Epithelial cell of prostate (primary cell): ENCODE measurements around the gene MYO1F.
"Not testable (repeated sequence)": the region's sequence is repeated elsewhere in the genome, so short reads cannot be mapped to it uniquely, and the experiment has no call there.

Source experiments
- DNase-seq: peaks from one replicate; pipeline ENCODE4 v3.0.0-alpha.2; 2011; ENCODE audit warnings: low read depth, low spot score
- H3K27ac ChIP-seq: fragments of 450-650 bp; 2 replicates; pipeline ENCODE4 v1.5.1; 2017; ENCODE audit warnings: mild to moderate bottlenecking

The MYO1F gene

DNA sequence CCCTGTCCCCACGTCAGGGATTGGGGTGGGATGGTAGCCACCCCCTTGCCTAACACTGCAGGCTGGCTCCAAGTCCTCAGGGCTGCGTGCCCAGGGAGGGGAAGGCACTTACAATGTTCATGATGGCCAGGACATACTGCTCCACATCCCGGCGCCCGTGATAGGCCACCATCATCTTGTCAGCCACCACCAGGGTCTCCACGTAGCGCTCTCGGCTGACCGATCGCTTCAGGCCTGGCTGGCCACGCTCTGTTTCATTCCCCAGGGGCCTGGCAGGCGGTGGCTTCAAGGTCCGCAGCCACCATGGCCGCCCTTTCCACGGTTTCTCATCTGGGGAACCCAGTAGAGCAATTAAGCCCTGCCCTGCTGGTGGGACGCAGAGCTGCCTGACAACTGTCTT lies 23.6 kb upstream of the MYO1F start:
- H3K27ac ChIP-seq: no peak overlapping the region
- no peak for DNase-seq

DNA sequence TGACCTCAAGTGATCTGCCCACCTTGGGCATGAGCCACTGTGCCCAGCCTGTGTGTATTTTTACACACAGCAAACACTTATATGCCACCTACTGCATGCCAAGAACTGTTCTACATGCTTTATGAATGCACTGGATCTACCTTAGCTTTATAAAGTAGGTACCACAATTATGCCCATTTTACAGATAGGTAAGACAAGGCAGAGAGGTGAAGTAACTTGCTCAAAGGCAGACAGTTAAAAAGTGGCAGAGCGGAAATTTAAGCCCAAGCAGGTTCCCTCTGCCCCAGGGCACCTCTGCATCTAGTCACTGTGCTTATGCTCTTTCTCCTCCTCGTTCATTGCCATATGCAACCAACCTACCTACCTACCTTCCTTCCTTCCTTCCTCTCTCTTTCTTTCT lies 22.8 kb upstream of the MYO1F start:
- no peak overlapping the region for H3K27ac ChIP-seq
- no peak for DNase-seq

DNA sequence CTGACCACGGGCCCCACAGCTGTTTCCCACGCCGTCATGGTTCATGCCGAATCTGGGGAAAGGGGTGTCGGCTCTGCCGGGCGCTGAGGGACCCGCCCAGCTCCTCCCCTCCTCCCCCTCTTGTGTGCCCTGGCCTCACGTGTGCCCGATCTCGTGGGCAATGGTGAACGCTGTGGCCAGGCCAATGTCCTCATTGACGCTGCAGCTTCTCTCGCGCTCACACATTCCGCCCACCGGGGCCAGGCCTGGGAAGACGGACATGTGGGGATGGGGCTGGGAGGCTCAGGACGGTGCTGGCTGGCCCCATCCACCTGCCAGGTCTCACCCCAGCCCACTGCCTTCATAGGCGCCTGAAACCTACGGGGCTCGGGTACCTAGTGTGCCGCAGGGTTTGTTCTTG lies 18.9 kb upstream of the MYO1F start:
- no peak for DNase-seq
- no peak overlapping the region for H3K27ac ChIP-seq

DNA sequence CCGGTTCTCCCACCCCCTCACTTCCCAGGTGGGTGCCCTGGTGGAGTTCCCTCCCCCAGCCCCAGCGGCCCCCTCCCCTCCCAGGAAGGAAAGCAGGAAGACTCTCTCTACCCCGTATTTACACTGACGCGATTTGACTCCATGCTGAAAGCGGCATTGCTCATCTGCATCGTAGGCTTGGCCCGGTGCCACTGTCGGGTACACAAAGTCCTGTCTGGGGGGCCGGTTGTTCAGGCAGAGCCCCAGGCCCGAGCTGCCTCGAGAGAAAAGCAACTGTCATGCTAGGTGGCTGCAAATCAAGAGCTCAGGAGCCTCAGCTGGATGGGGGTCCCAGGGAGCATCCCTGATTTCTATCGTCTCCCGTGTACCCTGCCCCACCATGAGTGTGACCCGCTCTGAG lies 18.4 kb upstream of the MYO1F start:
- no peak for DNase-seq
- no peak overlapping the region for H3K27ac ChIP-seq

DNA sequence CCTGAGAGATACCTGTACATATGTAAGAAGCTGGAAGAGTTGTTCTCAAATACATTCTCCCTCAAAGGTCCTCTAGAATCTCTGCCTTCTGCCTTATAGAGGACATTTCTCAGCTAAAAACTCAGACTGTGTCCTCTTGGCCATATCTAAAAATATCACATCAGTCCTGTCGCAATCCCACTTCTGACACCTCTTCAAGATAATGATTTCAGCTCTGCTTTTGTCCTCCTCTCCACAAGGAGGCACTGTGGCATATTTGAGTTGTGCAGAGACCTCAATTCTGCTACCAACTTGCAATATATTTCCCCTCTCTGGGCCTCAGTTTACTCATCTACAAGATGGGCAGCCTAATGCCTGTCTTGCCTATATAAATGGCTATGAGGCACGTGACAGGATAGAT lies 16.7 kb upstream of the MYO1F start:
- H3K27ac ChIP-seq: no peak overlapping the region
- no peak for DNase-seq

DNA sequence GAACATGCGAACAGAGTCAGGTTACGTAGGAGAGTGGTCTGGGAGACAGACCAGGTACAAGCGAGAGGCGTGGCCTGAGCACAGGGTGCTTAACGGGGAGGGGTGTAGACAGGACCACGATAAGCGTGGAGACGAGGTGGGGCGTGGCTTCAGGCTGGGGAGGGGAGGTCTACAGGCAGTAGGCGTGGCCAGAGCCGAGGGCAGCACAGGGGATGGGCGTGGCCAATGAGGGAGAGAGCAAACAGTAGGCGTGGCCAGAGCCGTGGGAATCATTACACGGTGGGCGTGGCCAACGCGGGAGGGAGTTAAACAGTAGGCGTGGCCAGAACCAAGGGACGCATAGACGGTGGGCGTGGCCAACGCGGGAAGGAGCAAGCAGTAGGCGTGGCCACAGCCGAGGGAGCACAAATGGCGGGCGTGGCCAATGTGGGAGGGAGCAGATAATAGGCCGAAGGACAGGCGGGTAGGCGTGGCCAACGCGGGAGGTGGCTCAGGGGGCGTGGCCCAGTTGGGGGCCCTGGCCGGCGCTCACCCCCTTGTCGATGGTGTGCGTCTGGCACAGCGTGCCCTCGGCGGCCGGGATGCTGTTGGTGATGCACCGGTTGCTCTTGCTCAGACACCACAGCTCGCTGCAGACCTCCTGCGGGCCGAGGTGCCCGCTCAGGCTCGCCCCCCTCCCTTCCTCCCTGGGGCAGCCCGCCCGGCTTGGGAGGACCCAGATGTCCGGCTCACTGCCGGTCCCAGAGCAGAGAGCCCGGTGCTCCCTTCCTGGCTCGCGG lies 15.2 kb upstream of the MYO1F start:
- DNase-seq: no peak
- H3K27ac ChIP-seq: no peak overlapping the region

DNA sequence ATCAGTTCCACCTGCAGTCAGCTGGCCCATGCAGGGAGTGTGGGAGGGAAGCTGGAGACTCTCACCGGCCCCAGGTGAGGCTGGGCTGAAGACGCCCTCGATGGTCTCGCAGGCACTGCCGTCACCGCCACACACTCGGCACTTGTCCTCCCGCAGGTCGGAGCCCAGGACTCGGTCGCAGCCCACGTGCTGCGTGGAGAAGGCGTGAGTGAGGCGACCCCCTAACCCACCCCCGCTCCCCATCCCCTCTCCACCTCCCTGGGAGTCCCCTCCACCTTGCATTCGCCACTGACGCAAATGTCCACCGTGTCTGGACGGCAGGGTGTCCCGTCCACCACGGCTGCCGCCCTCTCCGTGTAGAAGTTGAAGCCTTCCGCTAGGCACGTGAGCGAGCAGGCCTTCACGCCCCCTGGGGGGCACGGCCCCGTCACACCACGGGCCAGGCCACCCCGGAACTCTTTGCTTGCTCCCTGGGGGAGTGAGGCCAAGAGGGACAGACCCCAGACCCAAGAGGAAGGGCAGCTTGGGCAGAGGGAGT lies 12.0 kb upstream of the MYO1F start:
- no peak for DNase-seq
- no peak overlapping the region for H3K27ac ChIP-seq

DNA sequence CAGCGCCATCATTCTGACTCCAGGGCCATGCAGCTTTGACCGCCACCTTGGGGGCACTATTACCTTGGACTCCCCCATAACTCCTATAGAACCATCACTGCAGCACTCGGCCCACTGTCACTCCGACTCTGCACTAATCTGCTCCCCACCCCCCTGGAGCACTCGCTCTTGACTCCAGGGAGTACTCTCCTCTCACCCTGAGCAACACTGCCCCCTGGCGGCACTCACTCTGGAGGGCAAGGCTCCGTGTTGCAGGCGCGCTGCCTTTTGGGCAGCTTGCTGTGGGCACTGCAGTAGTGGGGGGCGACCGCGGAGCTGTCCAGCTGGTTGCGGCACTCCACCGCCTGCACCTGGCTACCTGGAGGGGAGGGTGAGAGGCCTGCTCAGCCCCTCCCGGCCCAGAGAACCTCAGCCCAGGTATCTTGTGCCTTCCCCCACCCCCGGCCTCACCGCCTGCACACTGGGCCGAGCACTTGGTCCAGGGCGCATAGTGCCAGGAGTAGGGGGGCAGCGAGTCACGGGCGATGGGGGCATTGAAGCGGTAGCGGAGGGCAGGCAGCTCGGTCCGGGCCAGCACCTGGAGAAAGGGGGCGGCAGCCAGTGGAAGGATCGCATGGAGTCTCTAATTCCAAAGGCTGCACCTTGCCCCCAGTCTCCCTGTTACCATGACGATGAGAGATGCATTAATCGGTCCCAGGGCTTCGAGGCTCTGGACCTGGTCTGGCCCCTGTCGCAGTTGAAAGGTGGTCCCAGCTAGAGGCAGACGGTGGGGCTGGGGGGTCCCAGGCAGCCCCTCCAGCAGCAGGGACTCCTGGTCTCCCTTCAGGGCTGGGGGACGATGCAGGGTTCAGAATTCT lies 8.9 kb upstream of the MYO1F start:
- no peak for DNase-seq
- H3K27ac ChIP-seq: no peak overlapping the region

DNA sequence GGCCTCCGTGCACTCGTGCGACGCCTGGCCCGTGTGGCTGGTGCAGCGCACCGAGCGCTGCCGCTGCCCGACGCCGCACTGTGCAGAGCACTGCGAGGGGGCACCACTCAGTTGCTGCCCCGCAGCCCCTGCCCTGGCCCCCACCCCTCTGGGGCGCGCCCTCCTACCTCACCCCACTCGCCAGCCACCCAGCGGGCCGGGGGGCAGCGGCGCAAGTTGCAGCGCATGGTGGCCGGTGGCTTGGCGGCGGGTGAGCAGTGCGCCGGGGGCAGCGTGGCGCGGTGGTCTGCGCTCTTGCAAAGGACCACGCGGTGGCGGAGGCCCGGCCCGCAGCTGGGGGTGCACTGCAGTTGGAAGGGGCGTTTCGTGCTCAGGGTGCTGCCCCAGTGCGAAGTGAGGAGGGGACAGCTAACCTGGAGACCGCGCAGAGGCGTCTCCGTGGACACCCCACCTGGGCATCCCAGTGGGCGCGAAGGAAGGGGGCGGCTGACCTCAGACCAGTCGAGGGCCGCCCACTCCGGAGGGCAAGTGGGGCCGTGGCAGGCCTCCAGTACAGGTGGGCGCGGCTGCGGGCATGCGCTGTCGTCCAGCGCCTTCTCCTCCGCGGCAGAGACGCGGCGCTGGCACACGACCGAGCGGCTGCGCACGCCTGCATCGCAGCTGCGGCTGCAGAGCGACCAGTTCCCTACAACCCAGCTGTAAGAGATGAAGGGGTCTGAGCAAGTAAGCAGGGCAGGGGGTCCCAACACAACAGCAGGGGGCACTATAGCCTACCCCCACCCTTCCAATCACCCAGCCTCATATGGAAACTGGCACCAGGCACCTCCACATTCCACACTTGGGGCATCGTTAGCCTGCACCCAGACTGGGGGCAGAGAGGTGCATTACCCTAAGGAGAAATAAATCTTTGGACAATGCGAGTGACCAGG lies 8.0 kb upstream of the MYO1F start:
- no peak overlapping the region for H3K27ac ChIP-seq

DNA sequence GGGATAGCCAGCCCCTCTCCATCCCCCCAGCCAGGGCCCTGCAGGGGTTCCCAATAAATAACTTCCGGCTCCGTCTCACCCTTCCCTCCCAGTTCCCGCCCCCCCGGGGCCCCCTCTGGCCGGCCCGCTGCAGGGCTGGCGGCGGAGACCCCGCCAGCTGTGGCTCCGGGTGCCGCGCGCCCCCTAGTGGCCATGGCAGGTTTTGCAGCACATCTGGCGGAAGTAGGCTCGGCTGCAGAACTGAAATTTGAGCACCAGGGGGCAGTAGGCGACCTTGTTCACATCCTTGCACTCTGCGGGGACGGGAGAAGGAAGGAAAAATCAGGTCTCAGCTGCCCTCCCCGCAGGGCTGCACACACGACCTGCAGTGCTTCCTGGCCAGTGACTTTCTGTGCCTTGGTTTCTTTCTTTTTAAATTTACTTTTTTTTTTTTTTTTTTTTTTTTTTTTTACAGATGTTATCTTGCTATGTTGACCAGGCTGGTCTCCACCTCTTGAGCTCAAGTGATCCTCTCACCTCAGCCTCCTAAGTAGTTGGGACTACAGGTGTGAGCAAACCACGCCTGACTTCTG lies 3.6 kb upstream of the MYO1F start:
- DNase-seq: no peak
- H3K27ac ChIP-seq: no peak overlapping the region

More for the DNA sequence above, 8.0 kb upstream of the MYO1F start:
- DNase-seq: no peak

DNA sequence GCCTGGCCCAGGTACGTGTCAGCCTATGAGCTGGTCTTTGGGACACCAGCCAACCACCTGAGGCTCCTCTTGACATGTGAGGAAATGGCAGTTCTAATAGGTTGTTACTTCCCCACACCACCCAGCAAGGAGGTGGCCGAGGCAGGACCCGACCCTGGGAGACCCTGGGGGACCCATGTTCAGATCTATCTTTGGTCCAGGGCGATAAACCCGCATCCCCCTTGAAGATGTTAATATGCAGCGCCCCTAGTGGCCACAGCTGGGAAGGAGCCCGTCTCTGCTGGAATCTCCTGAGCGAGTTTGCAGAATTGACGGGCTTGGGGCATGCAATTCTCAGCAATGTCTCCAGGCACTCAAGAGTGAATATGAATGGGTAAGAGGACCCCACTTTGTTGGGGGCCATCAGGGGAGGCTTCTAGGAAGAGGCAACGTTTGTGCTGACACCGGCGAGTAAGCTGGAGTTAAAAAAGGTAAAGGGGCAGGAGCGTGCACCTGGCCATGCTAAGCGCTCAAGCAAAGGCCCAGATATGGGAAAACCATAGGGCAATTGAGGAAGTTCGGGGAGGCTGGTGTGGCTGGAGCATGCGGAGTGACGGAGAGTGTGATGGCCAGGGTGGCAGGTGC lies 1.5 kb upstream of the MYO1F start:
- DNase-seq: no peak
- no peak overlapping the region for H3K27ac ChIP-seq

DNA sequence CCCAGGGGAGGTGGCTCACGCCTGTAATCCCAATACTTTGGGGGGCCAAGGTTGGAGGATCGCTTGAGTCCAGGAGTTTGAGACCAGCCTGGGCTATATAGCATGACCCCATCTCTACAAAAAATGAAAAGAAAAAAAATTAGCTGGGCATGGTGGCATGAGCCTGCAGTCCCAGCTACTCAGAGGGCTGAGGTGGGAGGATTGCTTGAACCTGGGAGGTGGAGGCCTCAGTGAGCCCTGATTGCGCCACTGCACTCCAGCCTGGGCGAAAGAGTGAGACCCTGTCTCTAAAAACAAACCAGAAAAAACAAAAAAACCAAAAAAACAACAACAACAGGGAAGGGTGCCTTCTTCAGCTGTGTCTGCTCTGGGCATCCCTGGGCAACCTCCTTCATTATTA lies 499 bp upstream of the MYO1F start:
- H3K27ac ChIP-seq: no peak overlapping the region
- no peak for DNase-seq

DNA sequence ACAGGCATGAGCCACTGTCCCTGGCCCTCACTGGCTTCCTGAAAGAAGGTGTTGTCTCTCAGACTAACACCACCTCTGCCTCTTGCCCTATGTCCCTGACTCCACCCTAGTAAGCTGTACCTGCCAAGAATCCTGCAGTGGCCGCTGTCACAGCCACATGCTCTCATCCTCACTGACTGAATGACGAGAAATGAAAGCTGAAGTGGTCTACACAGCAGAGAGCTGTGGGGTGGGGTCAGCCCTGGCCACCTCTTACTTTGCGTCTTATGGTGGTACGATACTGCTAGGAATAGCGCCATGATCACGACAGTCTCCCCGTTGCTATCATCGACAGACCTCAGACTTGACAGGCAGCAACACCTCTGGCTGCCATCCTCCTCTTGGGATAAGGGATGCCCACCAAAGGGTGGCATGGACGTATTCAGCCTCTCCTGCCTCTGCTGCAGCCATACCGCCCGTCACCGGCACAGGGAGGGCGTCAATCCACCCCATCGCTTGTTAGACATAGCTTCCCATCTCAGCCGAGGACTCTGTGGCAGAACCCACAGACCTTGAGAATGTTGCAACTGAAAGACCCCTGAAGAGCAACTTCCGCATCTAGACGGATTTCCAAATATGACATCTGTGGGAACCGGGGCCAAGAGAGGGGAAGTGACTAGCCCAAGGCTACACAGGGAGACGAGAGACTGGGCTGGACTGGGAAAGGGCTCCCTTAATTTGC lies 809 bp downstream of the MYO1F start:
- DNase-seq: no peak
- no peak overlapping the region for H3K27ac ChIP-seq

DNA sequence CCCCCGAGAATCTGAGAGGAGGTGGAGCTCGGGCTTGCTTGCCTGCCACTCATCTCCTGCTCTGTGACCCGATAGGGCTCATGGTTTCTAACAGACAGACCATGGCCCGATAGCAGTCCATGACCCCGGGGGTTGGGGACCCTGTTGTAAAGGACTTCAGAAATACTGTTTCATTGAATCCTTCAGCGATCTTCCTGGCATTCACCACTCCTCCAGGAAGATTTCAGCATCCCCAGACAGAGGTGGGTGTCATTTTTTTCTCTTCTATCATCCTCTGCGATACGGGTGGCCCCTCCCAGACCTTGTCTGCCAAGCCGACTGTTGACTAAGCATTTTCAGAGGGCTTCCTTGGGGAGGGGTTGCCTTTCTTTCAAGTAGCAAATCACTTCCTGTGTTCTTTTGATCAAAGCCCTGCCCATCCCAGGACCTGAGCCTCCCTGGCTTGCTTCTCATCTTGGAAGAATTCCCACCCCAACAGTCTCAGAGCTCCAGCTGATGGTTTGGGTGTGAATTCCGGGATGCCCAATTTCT lies 1.7 kb downstream of the MYO1F start:
- H3K27ac ChIP-seq: no peak overlapping the region
- no peak for DNase-seq

DNA sequence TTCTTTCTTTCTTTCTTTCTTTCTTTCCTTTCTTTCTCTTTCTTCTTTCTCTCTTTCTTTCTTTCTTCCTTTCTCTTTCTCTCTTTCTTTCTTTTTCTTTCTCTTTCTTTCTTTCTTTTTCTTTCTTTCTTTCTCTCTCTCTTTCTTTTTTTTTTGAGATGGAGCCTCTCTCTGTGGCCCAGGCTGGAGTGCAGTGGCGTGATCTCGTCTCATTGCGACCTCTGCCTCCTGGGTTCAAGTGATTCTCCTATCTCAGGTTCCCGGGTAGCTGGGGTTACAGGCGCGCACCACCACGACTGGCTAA lies 2.7 kb downstream of the MYO1F start:
- DNase-seq, H3K27ac ChIP-seq: not testable (repeated sequence)

DNA sequence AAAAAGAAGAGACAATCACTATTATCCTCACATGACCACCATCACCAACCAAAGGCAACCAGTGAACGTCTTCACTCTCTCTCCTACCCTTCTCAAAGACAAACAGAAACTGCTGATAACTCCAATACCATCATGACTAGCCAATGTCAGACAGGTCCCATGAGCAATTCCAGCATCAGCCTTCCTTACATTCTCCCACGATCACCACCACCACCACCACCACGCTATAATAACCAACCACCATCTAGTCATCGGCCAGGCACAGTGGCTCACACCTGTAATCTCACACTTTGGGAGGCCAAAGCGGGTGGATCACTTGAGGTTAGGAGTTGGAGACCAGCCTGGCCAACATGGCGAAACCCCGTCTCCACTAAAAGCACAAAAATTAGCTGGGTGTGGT lies 3.9 kb downstream of the MYO1F start:
- no peak for DNase-seq
- no peak overlapping the region for H3K27ac ChIP-seq

DNA sequence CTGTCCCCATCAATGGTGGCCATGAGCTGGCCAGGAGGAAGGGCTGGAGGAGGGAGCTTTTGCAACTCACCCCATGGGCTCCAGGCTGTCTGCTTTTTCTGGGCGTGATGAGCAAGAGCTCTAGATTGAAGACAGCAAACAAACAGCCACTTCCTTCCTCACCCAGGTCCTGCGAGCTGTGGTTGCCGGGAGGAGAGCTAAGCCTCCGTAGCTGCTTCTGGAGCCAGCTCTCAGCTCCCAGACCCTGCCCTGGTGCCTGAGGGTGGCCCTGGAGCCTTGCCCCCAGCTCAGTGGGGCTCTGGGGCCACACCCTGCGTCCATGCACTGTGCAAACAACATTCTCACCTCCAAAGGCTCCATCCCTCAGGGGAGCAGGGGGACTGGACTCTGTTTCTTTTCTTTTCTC lies 6.2 kb downstream of the MYO1F start:
- no peak for DNase-seq
- H3K27ac ChIP-seq: no peak overlapping the region

DNA sequence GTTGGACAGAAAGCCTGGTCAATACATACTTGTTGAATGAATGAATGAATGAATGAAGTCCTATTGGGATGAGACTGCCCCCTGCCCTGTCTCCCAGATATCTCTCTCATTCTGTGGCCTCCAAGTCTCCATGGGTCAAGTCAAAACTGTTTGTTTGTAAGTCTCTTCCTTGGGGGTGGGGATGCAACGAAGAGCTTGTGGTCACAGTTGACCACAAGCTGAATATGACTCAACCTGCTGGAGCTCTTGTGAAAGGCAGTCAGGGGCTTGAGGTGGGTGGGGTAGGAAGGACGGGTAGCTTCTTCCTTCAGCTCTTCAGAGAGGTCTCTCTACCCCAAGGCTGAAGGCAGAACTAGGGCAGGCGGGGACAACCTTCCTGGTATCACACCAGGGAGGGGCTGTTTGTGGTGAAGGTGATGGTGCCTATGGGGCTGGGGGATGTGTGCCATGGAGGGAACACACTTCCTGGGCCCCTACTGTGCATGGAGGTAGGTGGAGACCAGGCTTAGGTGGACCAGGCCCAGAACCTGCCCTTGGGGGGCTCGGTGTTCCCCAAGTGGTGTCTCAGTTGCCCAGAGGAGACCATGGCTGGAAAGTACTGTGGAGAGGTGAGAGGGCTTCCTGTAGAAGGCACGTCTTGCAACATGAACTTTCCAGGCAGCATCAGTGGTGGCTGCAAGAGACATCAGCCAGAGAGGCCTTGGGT lies 8.0 kb downstream of the MYO1F start:
- no peak overlapping the region for H3K27ac ChIP-seq
- DNase-seq: peak; percentile 74
